ENCODE measurements around the gene CCM2. TPM values are rescaled to one million over a fixed set of nuclear protein-coding genes. Genes with fewer than 3 reads are reported as not detected.

The CCM2 gene
- total RNA-seq, result 44.0 and 54.0 TPM in 2 replicates

GRCh38 chr7:45000093-45001032 lies at the start of gene CCM2:
CCM2 (plus strand) TSS chr7:45000201; CDS start chr7:45000334, 133 bp downstream.

GRCh38 chr7:44978511-44979366 lies 21.3 kb upstream of the CCM2 start, which contains the start of gene MYO1G:
MYO1G (minus strand) TSS chr7:44979015; CDS start chr7:44978961, 54 bp downstream.

GRCh38 chr7:45088821-45089340 lies 88.9 kb downstream of the CCM2 start, which contains the start of gene NACAD:
NACAD (minus strand) TSS chr7:45088969; CDS start chr7:45088894, 75 bp downstream.

GRCh38 chr7:45111298-45112223 lies 111.6 kb downstream of the CCM2 start, which contains the start of gene TBRG4:
TBRG4 (minus strand) TSS chr7:45111697; CDS start chr7:45109237, 2,460 bp downstream.

Other genes with a start within 250 kb of the CCM2 start
- gene PPIA, start 203.5 kb upstream of the CCM2 start, total RNA-seq, result 4,781 and 4,877 TPM in 2 replicates
- gene H2AZ2, start 152.1 kb upstream of the CCM2 start, total RNA-seq, result 154 and 171 TPM in 2 replicates
- 6.2 and 9.8 TPM in 2 replicates for gene PURB, start 114.7 kb upstream of the CCM2 start, total RNA-seq
- gene MYO1G, start 21.2 kb upstream of the CCM2 start, total RNA-seq, result not detected in 2 replicates
- gene NACAD, start 88.8 kb downstream of the CCM2 start, total RNA-seq, result 1.8 and 2.5 TPM in 2 replicates
- gene TBRG4, start 111.5 kb downstream of the CCM2 start, total RNA-seq, result 73.0 and 86.7 TPM in 2 replicates
- not detected in 2 replicates for gene RAMP3, start 157.6 kb downstream of the CCM2 start, total RNA-seq

Measured in airway epithelial cell (primary cell).